GM21447 (cell line): Measurements from ENCODE around the gene COL23A1.
"Not testable (repeated sequence)": the region's sequence is repeated elsewhere in the genome, so short reads cannot be mapped to it uniquely, and the experiment has no call there.

Experiments
- ATAC-seq: cut with Tn5 transposase; IDR thresholded peaks from one replicate; pipeline ENCODE4 v1.9.1; 2021; ENCODE audit not compliant: unreplicated experiment

Gene COL23A1

DNA sequence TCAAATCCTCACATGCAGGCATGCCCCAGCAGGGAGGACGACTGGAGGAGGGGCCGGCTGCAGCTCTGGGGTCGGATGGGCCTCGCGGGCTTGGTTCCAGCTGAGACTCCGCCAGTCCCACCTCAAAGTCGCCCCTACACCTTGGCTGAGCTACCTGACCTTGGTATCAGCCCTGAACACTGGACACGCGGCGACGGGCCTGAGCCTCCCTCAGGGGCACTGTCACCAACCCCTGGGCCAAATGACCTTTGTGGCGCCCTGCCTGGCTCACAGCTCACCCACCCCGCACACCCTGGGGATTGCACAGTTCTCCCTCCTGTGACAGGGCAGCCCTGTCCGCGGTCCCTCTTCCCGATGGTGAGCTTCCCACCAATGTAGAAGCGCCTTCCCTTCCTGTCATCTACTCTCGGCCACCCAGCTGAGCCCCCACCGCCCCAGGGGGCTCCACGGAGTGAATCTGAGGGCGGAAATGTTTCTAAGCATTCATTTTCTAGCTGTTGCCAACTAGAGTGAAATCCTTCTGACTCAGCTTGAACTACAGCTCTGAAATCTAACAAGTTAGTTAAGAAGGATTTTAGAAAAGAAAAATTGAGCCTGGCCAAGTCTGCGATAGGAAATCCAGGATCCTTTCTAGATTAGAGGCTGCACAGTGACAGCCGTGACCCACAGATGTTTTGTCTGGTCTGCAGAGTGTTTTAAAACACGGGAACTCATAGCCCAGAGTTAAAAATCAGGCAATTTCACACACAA is 218.7 kb downstream of the COL23A1 start:
- ATAC-seq: no peak

DNA sequence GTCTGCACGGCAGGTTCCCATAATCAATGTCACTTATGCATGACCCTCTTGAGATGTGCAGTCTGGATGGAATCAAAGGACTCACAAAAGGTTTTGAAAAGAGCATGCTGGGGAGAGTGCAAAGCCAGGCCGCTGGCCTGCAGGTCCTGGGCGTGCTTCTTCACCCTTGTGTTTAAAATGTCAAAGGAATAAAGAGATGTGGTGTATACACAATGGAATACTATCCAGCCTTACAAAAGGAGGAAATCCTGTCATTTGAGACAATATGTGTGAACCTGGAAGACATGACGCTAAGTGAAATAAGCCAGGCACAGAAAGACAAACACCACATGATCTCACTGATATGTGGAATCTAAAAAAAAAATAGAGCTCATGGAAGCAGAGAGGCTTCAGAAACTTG is 220.1 kb downstream of the COL23A1 start:
- ATAC-seq: no peak

DNA sequence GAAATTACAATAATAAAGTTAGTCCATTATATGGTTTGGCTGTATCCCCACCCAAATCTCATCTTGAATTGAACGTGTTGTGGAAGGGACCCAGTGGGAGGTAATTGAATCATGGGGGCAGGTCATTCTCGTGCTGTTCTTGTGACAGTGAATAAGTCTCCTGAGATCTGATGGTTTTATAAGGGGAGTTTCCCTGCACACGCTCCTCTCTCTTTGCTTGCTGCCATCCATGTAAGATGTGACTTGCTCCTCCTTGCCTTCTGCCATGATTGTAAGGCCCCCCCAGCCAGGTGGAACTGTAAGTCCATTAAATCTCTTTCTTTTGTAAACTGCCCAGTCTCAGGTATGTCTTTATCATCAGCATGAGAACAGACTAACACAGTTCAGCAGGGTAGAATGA is 220.7 kb downstream of the COL23A1 start:
- not testable (repeated sequence) for ATAC-seq

- ATAC-seq: no peak
Measured at GRCh38 chr5:178368716-178369300, 221.4 kb downstream of the COL23A1 start.

GRCh38 chr5:178368274-178368673 is 221.9 kb downstream of the COL23A1 start:
- no peak for ATAC-seq

DNA sequence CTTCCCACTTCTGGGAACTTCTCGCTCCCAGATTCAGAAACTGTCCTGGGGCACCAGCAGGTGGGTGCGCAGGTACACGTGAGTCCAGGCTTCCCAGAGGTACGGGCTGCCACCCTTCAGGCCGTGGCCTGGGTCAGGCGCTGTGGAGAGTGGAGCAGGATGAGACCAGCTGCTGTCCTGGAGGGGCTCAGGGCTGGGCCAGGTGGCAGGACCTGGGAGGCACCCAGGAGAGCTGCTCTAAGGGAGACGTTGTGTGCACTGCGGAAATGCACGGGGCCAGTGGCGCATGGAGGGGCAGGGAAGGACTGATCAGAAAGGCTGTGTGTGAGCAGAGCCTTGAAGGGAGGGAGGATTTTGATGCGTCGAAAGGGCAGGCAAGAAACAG is 222.5 kb downstream of the COL23A1 start:
- ATAC-seq: no peak

- no peak for ATAC-seq
Measured at GRCh38 chr5:178366998-178367735, 223.0 kb downstream of the COL23A1 start.

DNA sequence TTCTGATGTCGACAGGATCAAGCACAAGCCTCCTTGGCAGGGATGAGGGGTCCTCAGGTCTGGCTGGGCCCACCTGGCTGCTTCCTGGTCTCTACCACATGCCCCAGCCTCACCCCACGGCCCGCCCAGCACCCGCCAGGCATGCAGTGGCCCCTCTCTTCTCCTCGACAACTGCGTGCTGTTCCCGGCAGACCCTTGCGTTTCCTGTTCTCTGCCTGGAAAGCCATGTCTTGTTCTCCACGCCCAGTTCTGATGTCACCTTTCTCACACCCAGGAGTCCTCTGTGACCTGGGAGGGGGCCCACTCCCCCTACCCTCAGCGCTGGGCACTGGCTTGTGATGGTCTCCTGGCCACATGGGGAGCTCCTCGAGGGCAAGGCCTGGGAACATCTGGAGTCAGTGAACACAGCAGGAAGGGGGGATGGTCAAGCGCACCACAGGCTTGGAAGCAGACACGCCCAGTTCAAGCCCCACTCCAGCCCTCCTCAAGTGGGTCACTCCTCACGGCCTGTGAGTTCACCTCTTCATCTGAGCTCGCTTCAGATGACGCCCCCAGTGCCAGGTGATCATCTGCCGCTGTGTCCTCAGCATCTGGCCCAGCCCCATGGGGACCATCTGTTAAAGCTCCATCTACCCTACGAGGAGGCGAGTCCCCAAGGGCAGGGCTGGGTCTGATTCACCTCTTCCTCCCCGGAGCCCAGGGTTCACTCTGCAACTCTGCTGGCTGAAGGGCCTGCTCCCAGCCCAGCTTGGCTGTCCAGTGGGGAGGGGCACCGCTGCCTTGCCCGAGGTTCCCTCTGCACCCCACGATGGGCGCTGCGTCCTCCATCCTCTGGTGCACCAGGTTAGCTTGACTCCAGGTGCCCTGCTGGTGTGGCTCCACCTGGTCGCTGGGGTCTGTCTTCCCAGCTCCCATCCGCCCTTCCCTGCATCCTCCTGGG is 224.4 kb downstream of the COL23A1 start:
- ATAC-seq: no peak

- ATAC-seq: no peak
Measured at GRCh38 chr5:178364326-178364675, 225.9 kb downstream of the COL23A1 start.

- no peak for ATAC-seq
Measured at GRCh38 chr5:178363501-178364325, 226.5 kb downstream of the COL23A1 start.

DNA sequence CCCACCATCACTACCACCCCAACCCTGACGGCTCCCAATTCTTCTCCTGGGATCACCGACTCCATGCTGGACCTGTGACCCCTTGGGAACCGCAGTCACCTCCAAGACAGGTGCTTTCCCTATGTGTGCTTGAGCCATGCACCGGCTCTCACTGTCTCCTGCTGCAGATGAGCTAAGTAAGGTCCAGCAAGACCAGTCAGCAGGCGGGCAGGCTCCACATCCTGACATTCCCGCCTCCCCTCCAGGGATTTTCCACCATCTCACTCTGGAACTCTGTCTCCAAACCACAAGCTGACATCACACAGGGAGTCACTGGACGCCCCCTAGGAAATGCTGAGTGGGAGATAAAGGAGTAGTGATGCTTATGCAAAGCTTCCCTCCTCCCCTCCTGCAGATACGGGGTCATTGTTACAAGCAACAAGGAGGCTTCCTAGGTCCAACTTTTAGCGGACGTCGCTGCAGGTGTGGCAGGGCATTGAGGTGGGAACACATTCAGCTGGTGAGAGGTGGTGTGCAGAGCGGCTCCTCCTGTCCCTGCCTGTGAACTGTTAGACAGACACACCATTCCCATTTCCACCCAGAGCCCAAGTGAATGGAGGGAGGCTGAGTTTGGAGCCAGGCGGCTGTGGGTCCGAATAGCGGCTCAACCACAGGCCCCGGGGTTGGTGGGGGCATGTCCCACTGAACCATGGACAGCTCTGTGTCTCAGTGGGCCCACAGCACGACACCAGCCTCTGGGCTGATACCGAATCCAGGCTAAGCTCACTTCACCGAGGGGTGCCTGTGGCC is 228.3 kb downstream of the COL23A1 start:
- no peak for ATAC-seq

GRCh38 chr5:178360926-178361235 is 229.3 kb downstream of the COL23A1 start:
- ATAC-seq: no peak

DNA sequence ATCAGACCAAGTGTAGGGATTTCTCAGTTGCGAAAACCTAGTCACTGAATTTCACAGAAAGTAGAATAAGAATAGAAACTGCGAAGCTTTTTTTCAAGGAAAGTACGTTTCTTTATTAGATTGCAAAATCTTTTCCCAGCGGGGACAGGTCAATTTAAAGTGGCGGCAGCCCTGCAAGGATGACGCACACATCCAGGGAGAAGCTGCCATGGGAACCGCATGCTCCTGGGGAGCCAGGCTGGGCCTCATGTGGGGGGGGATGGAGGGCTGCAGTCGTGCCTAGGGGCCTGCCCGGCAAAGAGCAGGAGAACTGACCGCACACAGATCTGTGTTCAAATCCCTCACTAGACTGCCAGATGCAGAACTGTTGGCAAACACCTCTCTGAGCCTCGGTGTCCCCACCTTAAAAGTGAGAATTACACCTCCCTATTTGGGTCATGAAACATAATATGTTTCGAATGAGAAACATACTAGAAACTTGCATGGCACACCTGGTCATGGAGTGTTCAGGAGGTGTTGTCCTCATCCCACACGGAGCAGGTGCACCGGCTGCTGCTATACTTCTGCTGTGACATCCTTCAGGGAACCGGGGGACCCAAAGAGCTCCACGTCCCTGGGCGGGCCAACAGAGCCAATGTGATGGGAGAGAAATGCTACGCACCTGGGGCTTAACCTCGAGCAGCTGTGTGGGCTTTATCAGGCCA is 229.8 kb downstream of the COL23A1 start:
- no peak for ATAC-seq

- no peak for ATAC-seq
Measured at GRCh38 chr5:178359738-178360137, 230.5 kb downstream of the COL23A1 start.

DNA sequence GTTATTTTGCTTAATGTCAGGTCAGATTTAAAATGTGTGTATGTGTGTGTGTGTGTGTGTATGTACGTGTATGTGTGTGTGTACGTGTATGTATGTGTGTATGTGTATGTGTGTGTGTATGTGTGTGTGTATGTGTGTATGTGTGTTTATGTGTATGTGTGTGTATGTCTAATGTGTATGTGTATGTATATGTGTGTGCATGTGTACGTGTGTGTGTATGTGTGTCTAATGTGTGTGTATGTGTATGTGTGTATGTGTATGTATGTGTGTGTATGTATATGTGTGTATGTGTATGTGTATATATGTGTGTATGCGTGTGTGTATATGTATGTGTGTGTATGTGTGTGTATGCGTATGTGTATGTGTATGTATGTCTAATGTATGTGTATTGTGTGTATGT is 232.5 kb downstream of the COL23A1 start:
- no peak for ATAC-seq

GRCh38 chr5:178357121-178357521 is 233.1 kb downstream of the COL23A1 start:
- ATAC-seq: no peak

- no peak for ATAC-seq
Measured at GRCh38 chr5:178356431-178356872, 233.7 kb downstream of the COL23A1 start.

- ATAC-seq: no peak
Measured at GRCh38 chr5:178355671-178356070, 234.5 kb downstream of the COL23A1 start.

GRCh38 chr5:178353461-178353860 is 236.7 kb downstream of the COL23A1 start:
- ATAC-seq: no peak
